B cell (primary cell): Measurements from ENCODE around the gene PLIN5. TPM values are rescaled to one million over a fixed set of nuclear protein-coding genes. Genes with fewer than 3 reads are reported as not detected.

Experiments
- ATAC-seq: fragments of 200-7000 bp; cut with Tn5 transposase; one replicate; pipeline ENCODE4 v1.10.0; 2021; ENCODE audit warnings: low read depth, mild to moderate bottlenecking, moderate number of reproducible peaks, moderate library complexity
- CTCF ChIA-PET: fragments of 350-600 bp; sonication (Branson Sonifier 250); formaldehyde crosslinking; loops from one replicate; lab custom pipeline; 2021; ENCODE audit warnings: antibody characterized with exemption, inconsistent platforms; lab: Charles Lee
- POLR2A ChIA-PET: fragments of 350-600 bp; sonication (Branson Sonifier 250); formaldehyde crosslinking; loops from one replicate; lab custom pipeline; 2021; ENCODE audit warnings: antibody characterized with exemption; lab: Charles Lee
- DNase-seq: peaks from one replicate; pipeline ENCODE4 v3.0.0; 2013
- H2AFZ ChIP-seq: 2 replicates; pipeline ENCODE4 v1.6.1; 2012; ENCODE audit warnings: mild to moderate bottlenecking, low read depth, low read length; ENCODE audit not compliant: insufficient read depth, poor library complexity, severe bottlenecking
- H3K27ac ChIP-seq, 2 donors: 1 replicate in 1 of 2; 2 replicates in 1 of 2; pipeline ENCODE4 v1.5.1; 2012 to 2013; ENCODE audit warnings: low read length in 2 of 2, mild to moderate bottlenecking in 2 of 2, moderate library complexity in 1 of 2
- H3K27me3 ChIP-seq, 4 experiments: fragments of 200-600 bp in 1 of 4; sonication (generic) in 1 of 4; replicated peaks in 1 of 4; 1 replicate in 2 of 4; 2 replicates in 2 of 4; pipeline versions ENCODE4 v1.6.1 to v1.7.0; 2013 to 2016; ENCODE audit warnings: low read length in 3 of 4, mild to moderate bottlenecking in 2 of 4, mixed read lengths in 1 of 4, moderate library complexity in 1 of 4; ENCODE audit not compliant: insufficient read depth in 4 of 4, control insufficient read depth in 3 of 4; ENCODE audit errors: control extremely low read depth in 1 of 4
- H3K36me3 ChIP-seq, 2 experiments: replicated peaks in 1 of 2; 1 replicate in 1 of 2; 2 replicates in 1 of 2; pipeline versions ENCODE4 v1.6.1 to v1.7.1; 2013; ENCODE audit warnings: low read length in 1 of 2; ENCODE audit not compliant: insufficient read depth in 2 of 2, control insufficient read depth in 1 of 2; ENCODE audit errors: control extremely low read depth in 1 of 2, extremely low read depth in 1 of 2
- H3K4me1 ChIP-seq, 2 donors: fragments of 200-600 bp in 1 of 2; sonication (generic) in 1 of 2; 1 replicate in 1 of 2; 2 replicates in 1 of 2; pipeline versions ENCODE4 v1.5.1 to v1.6.1; 2013 to 2017; ENCODE audit warnings: low read length in 2 of 2; ENCODE audit not compliant: control insufficient read depth in 2 of 2, insufficient read depth in 2 of 2
- H3K4me2 ChIP-seq: replicated peaks from 2 replicates; pipeline ENCODE3; 2012; ENCODE audit warnings: mild to moderate bottlenecking, low read depth, low read length; ENCODE audit not compliant: poor library complexity, severe bottlenecking
- H3K4me3 ChIP-seq, 5 experiments: fragments of 200-600 bp in 1 of 5; sonication (generic) in 1 of 5; 1 replicate in 3 of 5; 2 replicates in 2 of 5; pipeline versions ENCODE4 v1.5.1 to v1.7.0; 2011 to 2016; ENCODE audit warnings: low read length in 4 of 5, mild to moderate bottlenecking in 4 of 5, low read depth in 2 of 5, control low read depth in 1 of 5, moderate library complexity in 1 of 5; ENCODE audit not compliant: insufficient read depth in 1 of 5; ENCODE audit errors: control extremely low read depth in 1 of 5, extremely low read depth in 1 of 5
- H3K79me2 ChIP-seq: fragments of 200-600 bp; sonication (generic); one replicate; pipeline ENCODE4 v1.6.0; 2016; ENCODE audit warnings: low read length; ENCODE audit not compliant: control insufficient read depth, insufficient read depth
- H3K9ac ChIP-seq: fragments of 200-600 bp; sonication (generic); 2 replicates; pipeline ENCODE4 v1.6.1; 2017; ENCODE audit warnings: mild to moderate bottlenecking, low read length, moderate library complexity
- H3K9me3 ChIP-seq, 3 donors: one replicate each; pipeline versions ENCODE4 v1.6.1 to v1.7.1; 2013; ENCODE audit warnings: low read length in 2 of 3; ENCODE audit not compliant: control insufficient read depth in 2 of 3, insufficient read depth in 1 of 3; ENCODE audit errors: control extremely low read depth in 1 of 3
- H4K20me1 ChIP-seq: 2 replicates; pipeline ENCODE4 v1.6.0; 2012; ENCODE audit warnings: mild to moderate bottlenecking, low read length; ENCODE audit not compliant: insufficient read depth, control insufficient read depth, poor library complexity, severe bottlenecking
- H3K27ac Mint-ChIP-seq: one replicate; pipeline ENCODE4 v1.8.0; 2021; ENCODE audit warnings: mixed read lengths
- H3K27me3 Mint-ChIP-seq: one replicate; pipeline ENCODE4 v1.8.0; 2021; ENCODE audit warnings: mixed read lengths
- H3K4me1 Mint-ChIP-seq: one replicate; pipeline ENCODE4 v1.8.0; 2021; ENCODE audit warnings: mixed read lengths
- H3K4me3 Mint-ChIP-seq: one replicate; pipeline ENCODE4 v1.8.0; 2021; ENCODE audit warnings: mixed read lengths
- H3K9me3 Mint-ChIP-seq: one replicate; pipeline ENCODE4 v1.8.0; 2022; ENCODE audit warnings: mixed read lengths; ENCODE audit not compliant: insufficient read depth
- EZH2 ChIP-seq: IDR thresholded peaks from 2 replicates; pipeline ENCODE4 v1.6.1; 2012; ENCODE audit warnings: borderline replicate concordance, low read depth, mild to moderate bottlenecking, moderate library complexity, low read length; ENCODE audit not compliant: insufficient read depth, poor library complexity, severe bottlenecking
- WGBS: methylation state at CpG from one replicate; pipeline ENCODE4 v1.1.5; 2013; ENCODE audit warnings: missing lambda C conversion rate; ENCODE audit not compliant: insufficient coverage; 5-methylcytosine and 5-hydroxymethylcytosine counted together
- intact Hi-C: fragments of 100-400 bp; cut with micrococcal nuclease; formaldehyde crosslinking; loops from one replicate; pipeline ENCODE4 v1.10.0; 2022
- polyA plus RNA-seq: library from polyadenylated mRNA; depleted of rRNA; stranded (reverse); fragments of >200 nt; gene quantifications from 2 replicates; pipeline ENCODE4 v1.2.3, GENCODE V29; 2012
- total RNA-seq, 2 donors: library from RNA; stranded (reverse); fragments of 120-200 nt in 1 of 2; gene quantifications; 1 replicate in 1 of 2; 2 replicates in 1 of 2; pipeline versions ENCODE4 v1.2.3 to v1.2.4, GENCODE V29; 2013 to 2022
- TF ChIP-seq, protein P1 (sequence below): fragments of 200-600 bp; IDR thresholded peaks from one replicate; pipeline ENCODE4 v1.8.0; 2022; ENCODE audit warnings: antibody characterized with exemption, mild to moderate bottlenecking

The PLIN5 gene
- total and polyA plus RNA-seq, 2 donors (not counting 1 experiment from before 2014, with no cell fraction given), result 0.15 to 0.27 TPM

DNA sequence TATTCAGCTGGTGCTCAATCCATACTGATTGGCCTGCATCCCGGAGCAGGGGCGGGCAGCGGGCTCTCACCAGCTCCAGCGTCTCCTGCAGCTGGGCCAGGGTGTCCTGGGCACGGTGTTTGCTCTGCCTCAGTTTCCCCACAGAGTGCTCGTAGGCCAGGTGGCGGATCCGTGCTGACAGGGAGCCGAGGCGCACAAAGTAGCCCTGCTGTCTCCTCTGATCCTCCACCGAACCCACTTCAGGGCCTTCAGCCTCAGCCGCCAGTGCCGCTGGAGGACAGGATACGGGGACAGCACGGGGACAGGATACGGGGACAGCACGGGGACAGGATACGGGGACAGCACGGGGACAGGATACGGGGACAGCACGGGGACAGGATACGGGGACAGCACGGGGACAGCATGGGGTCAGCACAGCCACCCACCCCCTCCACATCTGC lies 9.4 kb downstream of the PLIN5 start:
- Histone ChIP-seq H3K79me2 (no peaks in the 10 kb centered on the region), H3K27ac (no peak overlapping the region), H3K36me3 (no peaks in the 10 kb centered on the region), H3K27me3 (no peaks in the 10 kb centered on the region), H3K4me1 (no peaks in the 10 kb centered on the region), H3K9ac (no peak overlapping the region), H3K9me3 (no peaks in the 10 kb centered on the region), H4K20me1 (no peaks in the 10 kb centered on the region), H3K4me3 (no peak overlapping the region), H2AFZ (no peak overlapping the region), H3K4me2 (no peak overlapping the region)
- POLR2A ChIA-PET, result interaction anchor here (0.7 kb wide), 1 partner anchor 55 kb away, joined by 3 read pairs; no protein-coding TSS in a partner anchor
- H3K4me3 Mint-ChIP-seq, result no peak overlapping the region
- H3K27ac Mint-ChIP-seq, result no peak overlapping the region
- CTCF ChIA-PET, result interaction anchor here (0.8 to 7.0 kb wide), 12 partner anchors 9 to 291 kb away, joined by 3 to 89 read pairs (median 4); partner anchors contain the start of gene PLIN5
- 78% methylated on average over 19 of the region's 23 CpGs for WGBS
- no peaks in the 10 kb centered on the region for H3K9me3 Mint-ChIP-seq
- H3K27me3 Mint-ChIP-seq, result peaks cover 4% of the 10 kb centered on the region
- intact Hi-C loops, result no loop called here
- no peaks in the 10 kb centered on the region for H3K4me1 Mint-ChIP-seq
- ATAC-seq (no peak), DNase-seq (no peak)
- TF ChIP-seq, protein P1, sequence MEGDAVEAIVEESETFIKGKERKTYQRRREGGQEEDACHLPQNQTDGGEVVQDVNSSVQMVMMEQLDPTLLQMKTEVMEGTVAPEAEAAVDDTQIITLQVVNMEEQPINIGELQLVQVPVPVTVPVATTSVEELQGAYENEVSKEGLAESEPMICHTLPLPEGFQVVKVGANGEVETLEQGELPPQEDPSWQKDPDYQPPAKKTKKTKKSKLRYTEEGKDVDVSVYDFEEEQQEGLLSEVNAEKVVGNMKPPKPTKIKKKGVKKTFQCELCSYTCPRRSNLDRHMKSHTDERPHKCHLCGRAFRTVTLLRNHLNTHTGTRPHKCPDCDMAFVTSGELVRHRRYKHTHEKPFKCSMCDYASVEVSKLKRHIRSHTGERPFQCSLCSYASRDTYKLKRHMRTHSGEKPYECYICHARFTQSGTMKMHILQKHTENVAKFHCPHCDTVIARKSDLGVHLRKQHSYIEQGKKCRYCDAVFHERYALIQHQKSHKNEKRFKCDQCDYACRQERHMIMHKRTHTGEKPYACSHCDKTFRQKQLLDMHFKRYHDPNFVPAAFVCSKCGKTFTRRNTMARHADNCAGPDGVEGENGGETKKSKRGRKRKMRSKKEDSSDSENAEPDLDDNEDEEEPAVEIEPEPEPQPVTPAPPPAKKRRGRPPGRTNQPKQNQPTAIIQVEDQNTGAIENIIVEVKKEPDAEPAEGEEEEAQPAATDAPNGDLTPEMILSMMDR, result no peak
- TF ChIP-seq EZH2, result no peak

DNA sequence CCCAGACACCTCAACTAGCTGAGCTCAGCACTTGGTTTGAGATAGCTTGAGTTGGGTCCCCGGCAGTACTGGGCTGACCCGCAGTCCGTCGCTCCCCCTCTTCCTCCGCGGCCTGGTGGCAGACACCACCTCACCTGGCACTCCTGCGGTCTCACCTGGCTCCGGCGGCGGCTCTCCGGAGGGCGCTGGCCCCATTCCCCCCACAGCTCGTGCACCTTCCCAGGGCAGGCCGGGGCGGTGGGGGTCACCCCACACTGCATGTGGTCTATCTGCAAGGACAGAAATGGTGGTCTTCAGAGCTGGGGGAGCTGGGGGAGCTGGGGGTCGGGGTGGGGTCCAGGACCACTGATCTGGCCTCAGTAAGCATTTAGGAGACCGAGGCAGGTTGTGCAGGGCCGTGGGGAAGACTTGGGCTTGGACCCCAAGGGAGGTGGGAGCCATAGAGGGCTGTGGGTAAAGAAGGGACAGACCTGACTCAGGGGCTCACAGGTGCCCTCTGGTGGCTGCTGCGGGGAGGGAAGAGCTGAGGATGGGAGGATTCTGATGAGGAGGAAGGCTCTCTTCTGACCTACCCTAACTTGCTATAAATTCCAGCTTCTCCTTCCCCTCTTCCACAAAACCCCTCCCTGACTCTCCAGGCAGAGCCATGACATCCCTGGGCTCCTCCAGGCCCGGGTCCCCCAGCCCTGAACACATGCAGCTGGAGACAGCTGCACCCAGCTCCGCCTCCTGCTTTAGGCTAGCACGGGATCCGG lies 10.0 kb downstream of the PLIN5 start:
- peaks cover 4% of the 10 kb centered on the region for H3K27me3 Mint-ChIP-seq
- TF ChIP-seq, protein P1, result peak; percentile 74
- TF ChIP-seq EZH2, result no peak
- no peak overlapping the region for H3K27ac ChIP-seq
- ATAC-seq (peak; percentile 63), DNase-seq (peak; percentile 67)
- intact Hi-C loops, result no loop called here
- POLR2A ChIA-PET, result interaction anchor here (0.7 kb wide), 2 partner anchors 10 to 54 kb away, joined by 3 to 6 read pairs; no protein-coding TSS in a partner anchor
- no peak overlapping the region for H3K27ac Mint-ChIP-seq
- no peak overlapping the region for H2AFZ ChIP-seq
- H3K36me3 ChIP-seq, result no peaks in the 10 kb centered on the region
- no peaks in the 10 kb centered on the region for H3K4me1 Mint-ChIP-seq
- peaks cover 0 to 2% (median 0%) of the 10 kb centered on the region in 3 donors for H3K9me3 ChIP-seq
- H3K4me3 ChIP-seq, result no peak overlapping the region
- H3K4me1 ChIP-seq, result no peaks in the 10 kb centered on the region
- H3K4me3 Mint-ChIP-seq, result no peak overlapping the region
- H3K27me3 ChIP-seq, result no peaks in the 10 kb centered on the region
- no peak overlapping the region for H3K9ac ChIP-seq
- 76% methylated on average over 22 of the region's 23 CpGs for WGBS
- no peaks in the 10 kb centered on the region for H4K20me1 ChIP-seq
- H3K9me3 Mint-ChIP-seq, result no peaks in the 10 kb centered on the region
- no peaks in the 10 kb centered on the region for H3K79me2 ChIP-seq
- H3K4me2 ChIP-seq, result no peak overlapping the region
- CTCF ChIA-PET, result interaction anchor here (0.6 to 7.0 kb wide), 13 partner anchors 9 to 291 kb away, joined by 3 to 89 read pairs (median 4); partner anchors contain the start of gene PLIN5
